Stimulated activated CD8-positive, alpha-beta memory T cell treated with anti-CD3 and anti-CD28 coated beads, Interleukin-7, amount 100 ng/mL, for 1 hour (primary cell): ENCODE data around the gene SNAP47.
"Not testable (repeated sequence)": the region's sequence is repeated elsewhere in the genome, so short reads cannot be mapped to it uniquely, and the experiment has no call there.

Experiments
- DNase-seq, 2 donors: peaks; one replicate each; pipeline ENCODE4 v3.0.0-alpha.2; 2020; ENCODE audit warnings: low read depth in 2 of 2

SNAP47 gene, protein sequence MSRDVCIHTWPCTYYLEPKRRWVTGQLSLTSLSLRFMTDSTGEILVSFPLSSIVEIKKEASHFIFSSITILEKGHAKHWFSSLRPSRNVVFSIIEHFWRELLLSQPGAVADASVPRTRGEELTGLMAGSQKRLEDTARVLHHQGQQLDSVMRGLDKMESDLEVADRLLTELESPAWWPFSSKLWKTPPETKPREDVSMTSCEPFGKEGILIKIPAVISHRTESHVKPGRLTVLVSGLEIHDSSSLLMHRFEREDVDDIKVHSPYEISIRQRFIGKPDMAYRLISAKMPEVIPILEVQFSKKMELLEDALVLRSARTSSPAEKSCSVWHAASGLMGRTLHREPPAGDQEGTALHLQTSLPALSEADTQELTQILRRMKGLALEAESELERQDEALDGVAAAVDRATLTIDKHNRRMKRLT

GRCh38 chr1:227734856-227735538 lies at the start of gene SNAP47, which contains the start of gene JMJD4:
TSS of gene SNAP47 (plus strand) at chr1:227735435. CDS start at chr1:227747737, 12,302 bp downstream.
TSS of gene JMJD4 (minus strand) at chr1:227735302. CDS start at chr1:227735273, 29 bp downstream.
- DNase-seq = peak; percentile 87 to 89

DNA sequence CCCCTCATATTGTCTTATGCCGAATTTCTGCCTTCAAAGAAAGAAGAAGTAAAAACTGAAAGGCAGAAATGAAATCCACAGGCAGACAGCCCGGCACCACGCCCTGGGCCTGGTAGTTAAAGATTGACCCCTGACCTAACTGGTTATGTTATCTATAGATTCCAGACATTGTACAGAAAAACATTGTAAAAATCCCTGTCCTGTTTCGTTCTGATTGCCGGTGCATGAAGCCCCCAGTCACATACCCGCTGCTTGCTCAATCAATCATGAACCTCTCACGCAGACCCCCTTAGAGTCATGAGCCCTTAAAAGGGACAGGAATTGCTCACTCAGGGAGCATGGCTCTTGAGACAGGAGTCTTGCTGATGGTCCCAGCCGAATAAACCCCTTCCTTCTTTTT lies 49.4 kb upstream of the SNAP47 start:
- DNase-seq = no peak

- DNase-seq = no peak
Measured at GRCh38 chr1:227697321-227697864, 37.8 kb upstream of the SNAP47 start.

- DNase-seq = not testable (repeated sequence)
Measured at GRCh38 chr1:227701631-227702030, 33.6 kb upstream of the SNAP47 start.

GRCh38 chr1:227707846-227708245 lies 27.4 kb upstream of the SNAP47 start:
- no peak for DNase-seq

DNA sequence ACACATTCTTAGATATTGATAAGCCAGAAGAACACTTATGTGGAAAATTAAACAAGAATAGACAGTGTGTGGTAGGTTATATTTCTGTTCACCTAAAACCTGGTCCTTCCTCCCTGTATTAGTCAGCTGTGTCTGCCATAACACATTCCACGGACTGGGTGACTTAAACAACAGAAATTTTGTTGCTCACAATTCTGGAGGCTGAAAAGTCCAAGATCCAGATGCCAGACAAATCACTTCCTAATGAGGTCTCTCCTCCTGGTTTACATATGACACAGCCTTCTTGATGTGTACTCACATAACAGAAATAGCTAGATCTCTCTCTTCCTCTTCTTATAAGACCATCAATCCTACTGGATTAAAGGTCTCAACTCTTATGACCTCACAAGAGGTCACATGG lies 25.8 kb upstream of the SNAP47 start:
- no peak for DNase-seq

- DNase-seq = not testable (repeated sequence)
Measured at GRCh38 chr1:227710474-227710873, 24.8 kb upstream of the SNAP47 start.

GRCh38 chr1:227712648-227713047 lies 22.6 kb upstream of the SNAP47 start:
- no peak for DNase-seq

- DNase-seq = no peak
Measured at GRCh38 chr1:227718932-227719331, 16.3 kb upstream of the SNAP47 start.

DNA sequence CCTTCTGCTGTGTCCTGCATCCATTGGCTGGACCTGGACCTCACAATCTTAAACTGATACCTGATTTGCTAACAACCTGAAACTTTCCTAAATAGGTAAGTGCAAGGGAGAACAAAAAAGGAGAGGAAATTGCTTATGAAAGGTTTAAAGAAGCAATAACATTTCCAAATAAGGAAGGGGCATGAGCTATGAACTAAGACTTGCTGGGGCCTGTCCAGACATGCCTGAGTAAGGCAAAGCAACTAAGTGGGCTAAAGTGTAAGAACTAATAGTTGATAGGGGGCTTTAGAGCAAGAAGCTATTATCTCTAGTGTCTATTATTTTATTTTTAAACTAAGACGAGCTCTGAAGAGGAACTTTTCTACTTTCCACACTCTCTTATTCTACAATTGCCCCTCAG lies 11.8 kb upstream of the SNAP47 start:
- no peak for DNase-seq

GRCh38 chr1:227725046-227725445 lies 10.2 kb upstream of the SNAP47 start:
- no peak for DNase-seq

- DNase-seq = no peak
Measured at GRCh38 chr1:227726318-227726717, 8.9 kb upstream of the SNAP47 start.

DNA sequence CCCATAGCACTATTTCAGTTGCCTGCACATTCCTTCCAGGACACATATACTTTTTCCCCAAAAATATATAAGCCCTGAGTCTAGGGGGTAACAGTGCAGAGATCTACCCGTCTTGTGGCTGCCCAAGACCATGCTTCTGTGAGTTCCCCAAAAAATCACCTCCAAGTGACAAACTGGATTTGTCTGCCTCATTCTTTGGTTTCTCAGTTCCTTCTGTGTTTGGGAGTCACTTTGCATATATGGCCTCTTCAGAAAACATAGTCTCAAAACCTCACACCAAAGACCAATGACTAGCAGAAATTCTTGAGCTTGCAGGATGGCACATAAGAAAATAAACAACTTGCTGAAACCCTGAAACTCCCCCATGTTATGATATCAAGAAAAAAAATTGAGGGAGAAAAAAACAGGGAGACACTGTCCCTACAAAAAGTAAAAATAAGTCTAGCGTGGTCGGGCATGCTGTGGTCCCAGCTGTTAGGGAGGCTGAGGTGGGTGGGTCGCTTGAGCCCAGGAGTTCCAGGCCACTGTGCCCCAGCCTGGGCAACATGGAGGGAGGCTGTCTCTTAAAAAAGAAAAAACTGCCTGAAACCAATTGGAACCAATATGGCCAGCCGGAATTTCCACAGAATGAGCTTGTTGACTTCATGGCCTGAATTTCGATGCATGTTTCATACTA lies 8.2 kb upstream of the SNAP47 start:
- DNase-seq = no peak

- DNase-seq = peak; percentile 30 to 41
Measured at GRCh38 chr1:227728059-227728891, 7.0 kb upstream of the SNAP47 start.

DNA sequence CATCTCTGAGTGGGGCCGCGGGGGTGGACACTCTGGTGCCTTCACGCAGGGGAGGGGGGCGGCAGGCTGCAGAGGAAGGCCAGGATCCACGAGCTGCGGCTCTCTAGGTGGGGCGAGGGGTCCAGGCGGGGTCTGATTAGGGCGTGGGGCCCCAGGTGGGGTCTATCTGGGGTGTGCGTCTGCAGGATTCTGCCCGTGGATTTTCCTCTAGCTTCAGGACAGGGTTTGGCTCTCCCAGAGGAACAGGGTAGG lies 6.4 kb upstream of the SNAP47 start:
- DNase-seq = no peak

DNA sequence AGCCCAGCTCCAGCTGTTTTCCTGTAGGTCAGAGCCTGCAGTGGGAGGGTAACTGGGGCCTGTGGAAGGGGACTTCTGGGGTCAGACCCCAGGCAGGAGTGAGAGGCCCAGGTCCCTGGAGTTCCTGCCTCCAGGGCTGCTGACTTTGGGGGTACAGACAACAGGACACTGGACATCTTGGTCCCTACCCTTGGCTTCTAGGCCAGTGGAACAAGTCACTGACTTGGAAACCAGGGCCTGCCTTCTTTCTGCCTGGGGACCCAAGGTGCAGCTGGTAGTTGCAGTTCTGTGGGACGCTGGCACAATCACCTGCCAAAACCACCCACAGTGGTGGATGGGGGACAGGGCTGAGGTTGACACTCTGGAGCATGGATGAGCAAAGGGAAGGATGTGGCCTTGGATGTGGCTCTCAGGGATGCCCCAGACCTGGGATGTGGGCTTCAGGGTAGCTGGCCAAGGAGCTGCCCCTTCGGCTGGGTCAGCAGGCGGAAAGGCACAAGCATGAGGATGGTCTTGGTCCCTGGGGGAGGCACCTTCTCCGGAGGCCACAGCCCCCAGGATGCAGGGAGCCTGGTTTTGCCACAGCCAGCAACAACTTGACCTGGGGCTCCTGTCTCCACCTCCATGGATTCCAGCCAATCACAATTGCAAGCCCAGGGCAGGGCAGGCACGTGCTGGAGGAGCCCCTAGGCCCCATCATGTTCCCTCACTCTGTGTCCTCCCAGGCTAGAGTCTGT lies 5.9 kb upstream of the SNAP47 start:
- DNase-seq = no peak

DNA sequence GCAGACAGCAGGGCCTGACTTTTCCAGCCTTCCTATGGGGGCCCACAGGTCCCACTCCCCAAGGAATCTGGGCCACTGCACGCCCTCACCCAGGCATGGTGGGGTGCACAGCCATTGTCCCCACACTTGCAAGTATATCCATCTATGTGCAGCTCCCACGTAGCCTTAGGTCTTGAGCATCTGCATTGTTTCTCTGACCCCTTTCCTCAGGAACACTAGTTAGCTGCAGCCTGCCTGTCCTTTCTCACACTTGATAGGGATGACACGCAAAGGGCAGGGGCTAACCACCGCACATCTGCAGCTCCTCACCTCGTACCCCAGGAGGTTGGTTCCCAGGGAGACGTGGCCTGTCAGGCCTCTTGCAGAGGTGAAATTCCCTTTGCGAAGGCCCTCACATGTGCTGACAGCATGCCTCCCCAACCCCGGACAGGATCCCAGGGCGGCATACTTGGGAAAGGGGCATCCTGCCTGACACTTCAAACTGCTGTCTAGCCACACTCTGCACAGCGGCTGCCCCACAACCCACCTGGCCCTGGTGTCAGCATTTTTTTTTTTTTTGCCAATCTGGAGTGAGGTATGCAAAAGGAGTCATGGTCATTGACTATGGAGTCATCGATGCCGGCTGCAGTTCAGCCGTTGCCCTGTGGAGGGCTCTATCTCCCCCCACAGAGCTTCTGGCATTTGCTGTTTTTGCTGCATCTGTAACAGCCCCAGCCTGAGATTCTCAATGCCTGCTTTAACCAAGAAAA lies 5.2 kb upstream of the SNAP47 start:
- no peak for DNase-seq

- no peak for DNase-seq
Measured at GRCh38 chr1:227730630-227731151, 4.5 kb upstream of the SNAP47 start.

- no peak for DNase-seq
Measured at GRCh38 chr1:227731241-227731677, 4.0 kb upstream of the SNAP47 start.
